GM12892 (cell line): ENCODE data around the gene TMEM94.

Experiments used
- DNase-seq: peaks from one replicate; pipeline ENCODE4 v3.0.0; 2011; ENCODE audit not compliant: insufficient read length
- FAIRE-seq: peaks from 2 replicates; lab custom pipeline; 2011; peaks lifted over from hg19 to GRCh38; lab: Jason Lieb, UNC
- POLR2A ChIP-seq: IDR thresholded peaks from 2 replicates; pipeline ENCODE4 v1.6.1; 2011; ENCODE audit warnings: low read depth, low read length, control low read depth
- POLR2AphosphoS5 ChIP-seq: IDR thresholded peaks from 2 replicates; pipeline ENCODE4 v1.6.1; 2011; ENCODE audit warnings: low read depth, low read length, control low read depth
- TAF1 ChIP-seq: IDR thresholded peaks from 2 replicates; pipeline ENCODE4 v1.6.1; 2011; ENCODE audit warnings: low read depth, mild to moderate bottlenecking, control low read depth, low read length, borderline replicate concordance

Gene TMEM94

GRCh38 chr17:75482098-75482942, 25.9 kb downstream of the TMEM94 start:
- FAIRE-seq (no peak), DNase-seq (no peak)
- TF ChIP-seq POLR2AphosphoS5 (no peak), TAF1 (no peak), POLR2A (no peak)

GRCh38 chr17:75485688-75486087, 29.3 kb downstream of the TMEM94 start:
- no peak for FAIRE-seq
- DNase-seq: no peak
- TF ChIP-seq POLR2A (no peak), TAF1 (no peak), POLR2AphosphoS5 (no peak)

- FAIRE-seq (no peak), DNase-seq (no peak)
- no peak for TF ChIP-seq POLR2A
- TF ChIP-seq POLR2AphosphoS5: no peak
- TF ChIP-seq TAF1: no peak
These were observed 29.7 kb downstream of the TMEM94 start for GRCh38 chr17:75486151-75486550.

GRCh38 chr17:75486951-75487350, 30.5 kb downstream of the TMEM94 start:
- DNase-seq: no peak
- TF ChIP-seq POLR2A: no peak
- TF ChIP-seq TAF1: no peak
- TF ChIP-seq POLR2AphosphoS5: no peak
- no peak for FAIRE-seq

GRCh38 chr17:75487351-75488070, 31.1 kb downstream of the TMEM94 start:
- DNase-seq (peak; percentile 78), FAIRE-seq (no peak)
- TF ChIP-seq POLR2AphosphoS5 (no peak), TAF1 (no peak), POLR2A (no peak)

- DNase-seq (no peak), FAIRE-seq (no peak)
- no peak for TF ChIP-seq POLR2AphosphoS5
These were observed 32.5 kb downstream of the TMEM94 start for GRCh38 chr17:75488693-75489510.

GRCh38 chr17:75489511-75489955, 33.1 kb downstream of the TMEM94 start:
- TF ChIP-seq TAF1 (no peak), POLR2AphosphoS5 (no peak)
- DNase-seq: no peak
- no peak for FAIRE-seq

GRCh38 chr17:75490173-75490743, 33.8 kb downstream of the TMEM94 start:
- no peak for DNase-seq
- no peak for FAIRE-seq
- TF ChIP-seq TAF1 (no peak), POLR2AphosphoS5 (no peak), POLR2A (no peak)

GRCh38 chr17:75490953-75491649, 34.7 kb downstream of the TMEM94 start:
- TF ChIP-seq POLR2A (no peak), POLR2AphosphoS5 (no peak), TAF1 (no peak)
- no peak for FAIRE-seq
- no peak for DNase-seq

- TF ChIP-seq POLR2AphosphoS5: no peak
- TF ChIP-seq POLR2A: no peak
- no peak for TF ChIP-seq TAF1
- FAIRE-seq: no peak
- no peak for DNase-seq
These were observed 35.2 kb downstream of the TMEM94 start for GRCh38 chr17:75491680-75492079.
